HCT116 (cell line): ENCODE results near the gene CCDC120. TPM values are rescaled to one million over a fixed set of nuclear protein-coding genes. Genes with fewer than 3 reads are reported as not detected.

Source experiments
- ATAC-seq: fragments of 200-7000 bp; cut with Tn5 transposase; 2 replicates; pipeline ENCODE4 v1.9.1; 2020; ENCODE audit warnings: mild to moderate bottlenecking, moderate library complexity
- BruUV-seq: library from RNA; stranded (reverse); fragments of 400-500 nt; replicated peaks from 2 replicates; lab custom pipeline; 2021; lab: Mats Ljungman, UMichigan
- CTCF ChIA-PET: fragments of 300-600 bp; sonication (Branson Sonifier 250); formaldehyde crosslinking; loops from one replicate; lab custom pipeline; 2021; ENCODE audit warnings: antibody characterized with exemption; lab: Charles Lee
- POLR2A ChIA-PET: fragments of 300-600, 350-600 bp; sonication (Branson Sonifier 250); formaldehyde crosslinking; loops from one replicate; lab custom pipeline; 2021; ENCODE audit warnings: antibody characterized with exemption; lab: Charles Lee
- RAD21 ChIA-PET, 2 experiments: fragments of 300-600 bp; sonication (Branson Sonifier 250); formaldehyde crosslinking; loops; one replicate each; lab custom pipeline; 2023; ENCODE audit warnings: low total read pairs in 2 of 2; ENCODE audit not compliant: uncharacterized antibody in 2 of 2, unreplicated experiment in 2 of 2, low non-redundant PET in 1 of 2; lab: Charles Lee
- DNase-seq: peaks from one replicate; pipeline ENCODE4 v3.0.0-alpha.2; 2010; ENCODE audit warnings: low read depth, low spot score
- H2AFZ ChIP-seq: fragments of 200-600 bp; shearing (Covaris generic), sonication (generic); 2 replicates; pipeline ENCODE4 v1.6.1; 2017; ENCODE audit warnings: low read depth, mixed run types, mixed read lengths, antibody characterized with exemption, low read length; ENCODE audit not compliant: poor library complexity, severe bottlenecking
- H3K27ac ChIP-seq: 2 replicates; pipeline ENCODE4 v1.5.1; 2012; ENCODE audit warnings: low read depth, low read length
- H3K27me3 ChIP-seq: fragments of 200-600 bp; sonication (generic); 2 replicates; pipeline ENCODE4 v1.6.1; 2016; ENCODE audit warnings: mixed run types, low read length, mixed read lengths; ENCODE audit not compliant: insufficient read depth
- H3K36me3 ChIP-seq, 2 experiments: fragments of 200-500 bp in 1 of 2; fragments of 200-600 bp in 1 of 2; sonication (Bioruptor generic) in 1 of 2; sonication (generic) in 1 of 2; 2 replicates each; pipeline versions ENCODE4 v1.5.1 to v1.6.1; 2014 to 2016; ENCODE audit warnings: low read length in 2 of 2, inconsistent platforms in 1 of 2, mixed read lengths in 1 of 2, mixed run types in 1 of 2; ENCODE audit not compliant: insufficient read depth in 2 of 2, control insufficient read depth in 1 of 2
- H3K4me1 ChIP-seq, 2 experiments: fragments of 200-600 bp in 1 of 2; sonication (generic) in 1 of 2; 2 replicates each; pipeline versions ENCODE4 v1.5.1 to v1.6.1; 2012 to 2017; ENCODE audit warnings: low read length in 2 of 2, inconsistent platforms in 1 of 2, mild to moderate bottlenecking in 1 of 2, mixed read lengths in 1 of 2, mixed run types in 1 of 2, moderate library complexity in 1 of 2; ENCODE audit not compliant: insufficient read depth in 2 of 2, control insufficient read depth in 1 of 2
- H3K4me2 ChIP-seq: fragments of 200-600 bp; sonication (generic); 2 replicates; pipeline ENCODE4 v1.6.1; 2017; ENCODE audit warnings: mixed run types, low read length, mixed read lengths
- H3K4me3 ChIP-seq, 2 experiments: fragments of 200-600 bp in 1 of 2; sonication (generic) in 1 of 2; replicated peaks in 1 of 2; 2 replicates each; pipeline ENCODE4 v1.5.1; 2011 to 2016; ENCODE audit warnings: low read length in 2 of 2, control low read depth in 1 of 2, low read depth in 1 of 2, mild to moderate bottlenecking in 1 of 2, mixed read lengths in 1 of 2, mixed run types in 1 of 2
- H3K79me2 ChIP-seq: fragments of 200-600 bp; sonication (generic); 2 replicates; pipeline ENCODE4 v1.6.1; 2017; ENCODE audit warnings: mild to moderate bottlenecking, mixed run types, low read length, moderate library complexity, mixed read lengths; ENCODE audit not compliant: insufficient read depth
- H3K9ac ChIP-seq: fragments of 200-600 bp; sonication (generic); 2 replicates; pipeline ENCODE4 v1.6.1; 2016; ENCODE audit warnings: low read length, mixed read lengths
- H3K9me2 ChIP-seq: fragments of 200-600 bp; sonication (generic), shearing (Covaris generic); 2 replicates; pipeline ENCODE4 v1.6.1; 2017; ENCODE audit warnings: mixed run types, mild to moderate bottlenecking, moderate library complexity; ENCODE audit not compliant: insufficient read depth
- H3K9me3 ChIP-seq, 2 experiments: fragments of 200-500 bp in 1 of 2; fragments of 200-600 bp in 1 of 2; sonication (Bioruptor generic) in 1 of 2; sonication (generic) in 1 of 2; 2 replicates each; pipeline ENCODE4 v1.6.1; 2014 to 2017; ENCODE audit warnings: low read length in 2 of 2, mixed read lengths in 2 of 2, inconsistent platforms in 1 of 2, low read depth in 1 of 2, mild to moderate bottlenecking in 1 of 2, mixed run types in 1 of 2, moderate library complexity in 1 of 2; ENCODE audit not compliant: control insufficient read depth in 1 of 2, insufficient read depth in 1 of 2
- H4K20me1 ChIP-seq: fragments of 200-600 bp; sonication (generic), shearing (Covaris generic); 2 replicates; pipeline ENCODE4 v1.6.1; 2017; ENCODE audit warnings: mixed run types, mild to moderate bottlenecking, moderate library complexity; ENCODE audit not compliant: insufficient read depth
- CBX3 ChIP-seq: IDR thresholded peaks from 2 replicates; pipeline ENCODE4 v1.6.1; 2012; ENCODE audit warnings: low read depth
- CEBPB ChIP-seq: IDR thresholded peaks from 2 replicates; pipeline ENCODE4 v1.6.1; 2012; ENCODE audit warnings: low read depth
- EGR1 ChIP-seq: IDR thresholded peaks from 2 replicates; pipeline ENCODE4 v1.6.1; 2012; ENCODE audit warnings: low read depth
- ELF1 ChIP-seq: IDR thresholded peaks from 2 replicates; pipeline ENCODE4 v1.6.1; 2012; ENCODE audit warnings: low read depth, borderline replicate concordance
- EZH2 ChIP-seq: fragments of 200-600 bp; sonication (generic); IDR thresholded peaks from 2 replicates; pipeline ENCODE4 v1.6.1; 2017; ENCODE audit warnings: antibody characterized with exemption, mixed run types
- EZH2phosphoT487 ChIP-seq: fragments of 200-600 bp; IDR thresholded peaks from 2 replicates; pipeline ENCODE4 v1.6.1; 2018; ENCODE audit warnings: antibody characterized with exemption, borderline replicate concordance
- FOSL1 ChIP-seq: IDR thresholded peaks from 2 replicates; pipeline ENCODE4 v1.6.1; 2012; ENCODE audit warnings: low read depth
- POLR2A ChIP-seq: IDR thresholded peaks from 2 replicates; pipeline ENCODE4 v1.7.0; 2011; ENCODE audit warnings: borderline replicate concordance; ENCODE audit not compliant: insufficient read depth, insufficient read length; ENCODE audit errors: extremely low read depth
- POLR2AphosphoS5 ChIP-seq: IDR thresholded peaks from 2 replicates; pipeline ENCODE4 v1.6.1; 2011; ENCODE audit warnings: mild to moderate bottlenecking, low read depth, low read length, moderate library complexity
- RAD21 ChIP-seq: IDR thresholded peaks from 2 replicates; pipeline ENCODE4 v1.6.1; 2012; ENCODE audit warnings: low read depth, mild to moderate bottlenecking
- REST ChIP-seq: IDR thresholded peaks from 2 replicates; pipeline ENCODE4 v1.6.1; 2012; ENCODE audit warnings: low read depth
- SIN3A ChIP-seq: IDR thresholded peaks from 2 replicates; pipeline ENCODE4 v1.6.1; 2012; ENCODE audit warnings: low read depth
- SP1 ChIP-seq: IDR thresholded peaks from 2 replicates; pipeline ENCODE4 v1.6.1; 2012; ENCODE audit warnings: low read depth
- SRF ChIP-seq: IDR thresholded peaks from 2 replicates; pipeline ENCODE4 v1.6.1; 2012; ENCODE audit warnings: low read depth
- TCF7L2 ChIP-seq: IDR thresholded peaks from 2 replicates; pipeline ENCODE4 v1.7.0; 2011; ENCODE audit warnings: borderline replicate concordance, inconsistent platforms; ENCODE audit not compliant: insufficient read depth, insufficient read length; ENCODE audit errors: extremely low read depth
- YY1 ChIP-seq: IDR thresholded peaks from 2 replicates; pipeline ENCODE4 v1.6.1; 2011; ENCODE audit warnings: low read length, low read depth, moderate library complexity, mild to moderate bottlenecking; ENCODE audit not compliant: insufficient replicate concordance; ENCODE audit errors: extremely low read depth
- ZFX ChIP-seq: fragments of 450-650 bp; IDR thresholded peaks from 2 replicates; pipeline ENCODE4 v1.6.1; 2017
- ZNF274 ChIP-seq: fragments of 200-500 bp; sonication (Bioruptor generic); IDR thresholded peaks from 2 replicates; pipeline ENCODE4 v1.6.1; 2014; ENCODE audit warnings: mild to moderate bottlenecking, low read depth, low read length, inconsistent platforms
- intact Hi-C: fragments of 100-400 bp; cut with micrococcal nuclease; formaldehyde crosslinking; loops from 2 replicates; pipeline ENCODE4 v1.10.0; 2022
- total RNA-seq: library from RNA; stranded (reverse); gene quantifications from one replicate; pipeline ENCODE4 v1.2.1, GENCODE V29; 2021; ENCODE audit not compliant: unreplicated experiment
- TF ChIP-seq, protein P1 (sequence below): IDR thresholded peaks from 2 replicates; pipeline ENCODE4 v1.6.1; 2011; ENCODE audit warnings: mild to moderate bottlenecking, low read length, moderate library complexity; ENCODE audit not compliant: insufficient replicate concordance; ENCODE audit errors: extremely low read depth
- TF ChIP-seq, protein P2 (sequence below): IDR thresholded peaks from 2 replicates; pipeline ENCODE4 v1.6.1; 2012

CCDC120 gene
- total RNA-seq, 1 experiment from 2014 or later, result 13.5 TPM

DNA sequence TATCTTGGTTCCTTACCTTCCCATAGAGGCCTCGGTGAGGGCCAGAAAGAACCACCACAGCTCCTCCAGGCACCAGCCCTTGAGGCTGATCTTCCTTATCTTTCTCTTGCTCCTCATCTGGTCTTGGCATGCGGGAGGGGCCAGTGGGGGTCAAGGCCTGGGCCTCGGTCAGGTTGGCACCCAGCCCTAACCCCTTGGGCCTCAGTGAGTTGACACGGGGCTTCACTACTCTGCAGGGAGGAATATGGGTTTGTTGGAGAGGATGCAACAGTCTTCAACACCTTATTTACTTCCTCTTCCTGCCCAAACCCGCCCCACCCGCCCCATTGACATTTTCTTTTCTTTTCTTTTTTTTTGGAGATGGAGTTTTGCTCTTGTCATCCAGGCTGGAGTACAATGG, 58.8 kb downstream of the CCDC120 start:
- Histone ChIP-seq H3K9me2 (no peaks in the 10 kb centered on the region), H3K9ac (no peak overlapping the region), H3K79me2 (peaks cover 9% of the 10 kb centered on the region), H3K4me2 (no peak overlapping the region), H3K36me3 (peaks cover 9% of the 10 kb centered on the region in 2 experiments; a peak in 3 of 4 replicates), H2AFZ (no peak overlapping the region), H4K20me1 (no peaks in the 10 kb centered on the region), H3K4me3 (no peak overlapping the region), H3K4me1 (peaks cover 0 to 2% of the 10 kb centered on the region in 2 experiments; a peak in 1 of 4 replicates), H3K27ac (no peak overlapping the region), H3K9me3 (no peaks in the 10 kb centered on the region), H3K27me3 (no peaks in the 10 kb centered on the region)
- intact Hi-C loops, result no loop called here
- RAD21 ChIA-PET, result no interaction called here
- no peak for ATAC-seq
- CTCF ChIA-PET, result no interaction called here
- TF ChIP-seq SIN3A (no peak), CBX3 (no peak), RAD21 (no peak), ZNF274 (no peak), POLR2AphosphoS5 (no peak), SRF (no peak), REST (no peak), ELF1 (no peak), EZH2phosphoT487 (no peak), TCF7L2 (no peak), YY1 (no peak), EZH2 (no peak), FOSL1 (no peak), ZFX (no peak), EGR1 (no peak), CEBPB (no peak), SP1 (no peak), POLR2A (no peak)
- TF ChIP-seq, protein P1, sequence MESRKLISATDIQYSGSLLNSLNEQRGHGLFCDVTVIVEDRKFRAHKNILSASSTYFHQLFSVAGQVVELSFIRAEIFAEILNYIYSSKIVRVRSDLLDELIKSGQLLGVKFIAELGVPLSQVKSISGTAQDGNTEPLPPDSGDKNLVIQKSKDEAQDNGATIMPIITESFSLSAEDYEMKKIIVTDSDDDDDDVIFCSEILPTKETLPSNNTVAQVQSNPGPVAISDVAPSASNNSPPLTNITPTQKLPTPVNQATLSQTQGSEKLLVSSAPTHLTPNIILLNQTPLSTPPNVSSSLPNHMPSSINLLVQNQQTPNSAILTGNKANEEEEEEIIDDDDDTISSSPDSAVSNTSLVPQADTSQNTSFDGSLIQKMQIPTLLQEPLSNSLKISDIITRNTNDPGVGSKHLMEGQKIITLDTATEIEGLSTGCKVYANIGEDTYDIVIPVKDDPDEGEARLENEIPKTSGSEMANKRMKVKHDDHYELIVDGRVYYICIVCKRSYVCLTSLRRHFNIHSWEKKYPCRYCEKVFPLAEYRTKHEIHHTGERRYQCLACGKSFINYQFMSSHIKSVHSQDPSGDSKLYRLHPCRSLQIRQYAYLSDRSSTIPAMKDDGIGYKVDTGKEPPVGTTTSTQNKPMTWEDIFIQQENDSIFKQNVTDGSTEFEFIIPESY, result no peak
- TF ChIP-seq, protein P2, sequence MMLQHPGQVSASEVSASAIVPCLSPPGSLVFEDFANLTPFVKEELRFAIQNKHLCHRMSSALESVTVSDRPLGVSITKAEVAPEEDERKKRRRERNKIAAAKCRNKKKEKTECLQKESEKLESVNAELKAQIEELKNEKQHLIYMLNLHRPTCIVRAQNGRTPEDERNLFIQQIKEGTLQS, result no peak
- BruUV-seq, result no TSS peak
- no peak for DNase-seq
- POLR2A ChIA-PET, result no interaction called here
